Posterior vena cava (tissue), 2 donors: ENCODE measurements around the gene FNIP2. TPM values are rescaled to one million over a fixed set of nuclear protein-coding genes. Genes with fewer than 3 reads are reported as not detected.
"Not testable (repeated sequence)": the region's sequence is repeated elsewhere in the genome, so short reads cannot be mapped to it uniquely, and the experiment has no call there.

Experiments
- DNase-seq: peaks from one replicate; pipeline ENCODE4 v3.0.0-alpha.2; 2020; ENCODE audit warnings: low spot score
- intact Hi-C, 2 donors: fragments of 100-400 bp; cut with DNase I; formaldehyde crosslinking; loops; one replicate each; pipeline versions ENCODE4 v1.14.1 to v1.14.2; 2022 to 2023
- total RNA-seq, 2 donors: library from RNA; stranded (reverse); fragmentation: NEBNext Ultra II Directional; extraction: Animal tissue kit (Norgen Biotek cat#: 25700); gene quantifications; one replicate each; pipeline ENCODE4 v1.2.1, GENCODE V29; 2021
- donor health status: DM: yes; HTN: yes; CAD: no.
- donor health status: DM: yes; HTN: yes; CAD: no.

FNIP2 gene
- total RNA-seq, 2 donors from 2014 or later: 37.9 to 93.0 TPM

- intact Hi-C loops: no loop called here
- DNase-seq: no peak
Measured at GRCh38 chr4:158914218-158914617, 145.4 kb downstream of the FNIP2 start.

GRCh38 chr4:158915683-158916241, 146.9 kb downstream of the FNIP2 start:
- DNase-seq: no peak
- intact Hi-C loops: loop anchor here in 1 of 2 donors (5.0 kb wide), 1 partner anchor 1043 kb away; no protein-coding TSS in a partner anchor

- DNase-seq, intact Hi-C loops: not testable (repeated sequence)
Measured at GRCh38 chr4:158920452-158920996, 151.7 kb downstream of the FNIP2 start.

- intact Hi-C loops, DNase-seq: not testable (repeated sequence)
Measured at GRCh38 chr4:158927774-158928173, 158.9 kb downstream of the FNIP2 start.

- no peak for DNase-seq
- intact Hi-C loops: no loop called here
Measured at GRCh38 chr4:158929939-158930638, 161.3 kb downstream of the FNIP2 start.

- DNase-seq: no peak
- intact Hi-C loops: no loop called here
Measured at GRCh38 chr4:158930639-158930972, 161.8 kb downstream of the FNIP2 start.

GRCh38 chr4:158933236-158933635, 164.4 kb downstream of the FNIP2 start:
- no peak for DNase-seq
- intact Hi-C loops: no loop called here

GRCh38 chr4:158934996-158935669, 166.3 kb downstream of the FNIP2 start:
- intact Hi-C loops: no loop called here
- no peak for DNase-seq

- no peak for DNase-seq
Measured at GRCh38 chr4:158936238-158936637, 167.4 kb downstream of the FNIP2 start.

GRCh38 chr4:158938220-158939044, 169.6 kb downstream of the FNIP2 start:
- intact Hi-C loops: no loop called here
- no peak for DNase-seq

More at GRCh38 chr4:158936238-158936637, 167.4 kb downstream of the FNIP2 start:
- intact Hi-C loops: loop anchor here in 1 of 2 donors (2.0 kb wide), 1 partner anchor 41 kb away; no protein-coding TSS in a partner anchor

- intact Hi-C loops: no loop called here
- no peak for DNase-seq
Measured at GRCh38 chr4:158940271-158940670, 171.4 kb downstream of the FNIP2 start.

- DNase-seq: no peak
- intact Hi-C loops: no loop called here
Measured at GRCh38 chr4:158941321-158941720, 172.5 kb downstream of the FNIP2 start.

- intact Hi-C loops: no loop called here
- DNase-seq: no peak
Measured at GRCh38 chr4:158941895-158942294, 173.1 kb downstream of the FNIP2 start.

- intact Hi-C loops: no loop called here
- DNase-seq: no peak
Measured at GRCh38 chr4:158945529-158946108, 176.8 kb downstream of the FNIP2 start.

- intact Hi-C loops: no loop called here
- DNase-seq: no peak
Measured at GRCh38 chr4:158946825-158947224, 178.0 kb downstream of the FNIP2 start.

GRCh38 chr4:158948071-158948470, 179.2 kb downstream of the FNIP2 start:
- intact Hi-C loops: no loop called here
- no peak for DNase-seq

- DNase-seq: no peak
- intact Hi-C loops: no loop called here
Measured at GRCh38 chr4:158949099-158949498, 180.3 kb downstream of the FNIP2 start.

- intact Hi-C loops: not testable (repeated sequence)
Measured at GRCh38 chr4:158952221-158952774, 183.5 kb downstream of the FNIP2 start.

GRCh38 chr4:158956345-158956744, 187.5 kb downstream of the FNIP2 start:
- intact Hi-C loops, DNase-seq: not testable (repeated sequence)

More at GRCh38 chr4:158952221-158952774, 183.5 kb downstream of the FNIP2 start:
- DNase-seq: not testable (repeated sequence)
